ENCODE data around the gene WDR91.
"Not testable (repeated sequence)": the region's sequence is repeated elsewhere in the genome, so short reads cannot be mapped to it uniquely, and the experiment has no call there.

The WDR91 gene

DNA sequence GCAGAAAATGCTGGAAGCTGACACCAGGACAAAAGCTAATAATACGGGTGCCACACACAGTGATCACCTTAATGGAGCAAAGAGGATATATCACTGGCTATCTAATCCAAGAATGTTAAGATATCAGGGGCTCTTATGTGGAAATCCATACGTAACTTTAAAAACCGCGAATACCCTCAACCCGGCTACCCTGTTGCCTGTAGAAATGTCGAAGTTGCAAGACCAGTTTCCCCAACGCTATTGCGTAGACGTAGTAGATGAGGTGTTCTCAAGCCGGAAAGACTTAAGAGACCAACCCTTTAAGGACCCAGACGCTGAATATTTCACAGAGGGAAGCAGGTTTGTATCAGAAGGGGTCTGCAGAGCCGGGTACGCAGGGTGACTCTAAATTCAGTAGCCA, 33.0 kb downstream of the WDR91 start:
- no peak for FAIRE-seq

DNA sequence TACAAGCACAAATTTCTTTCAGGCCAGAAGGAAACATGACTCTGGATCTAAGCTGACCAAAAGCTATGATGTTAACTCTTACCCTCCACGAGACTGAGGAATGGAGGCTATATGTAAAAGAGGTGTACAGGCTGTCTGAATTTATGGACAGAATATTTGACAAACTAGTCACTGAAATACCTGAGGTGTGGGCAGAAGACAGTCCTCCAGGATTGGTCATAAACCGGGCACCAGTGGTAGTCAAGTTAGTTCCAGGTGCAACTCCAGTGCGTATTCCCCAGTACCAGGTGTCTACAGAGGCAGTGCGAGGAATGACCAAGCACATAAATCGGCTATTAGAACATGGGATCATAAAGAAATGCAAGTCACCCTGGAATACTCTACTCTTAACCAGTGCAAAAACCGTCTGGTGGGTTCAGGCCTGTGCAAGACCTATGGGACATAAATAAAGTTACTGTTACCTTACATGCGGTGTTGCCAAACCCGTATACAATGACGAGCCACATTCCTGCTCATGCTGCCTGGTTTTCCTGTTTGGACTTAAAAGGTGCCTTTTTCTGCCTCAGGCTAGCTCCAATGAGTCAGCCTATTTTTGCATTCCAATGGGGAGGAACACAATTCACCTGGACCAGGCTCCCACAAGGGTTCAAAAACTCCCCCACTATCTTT, 34.2 kb downstream of the WDR91 start:
- FAIRE-seq, result no peak

DNA sequence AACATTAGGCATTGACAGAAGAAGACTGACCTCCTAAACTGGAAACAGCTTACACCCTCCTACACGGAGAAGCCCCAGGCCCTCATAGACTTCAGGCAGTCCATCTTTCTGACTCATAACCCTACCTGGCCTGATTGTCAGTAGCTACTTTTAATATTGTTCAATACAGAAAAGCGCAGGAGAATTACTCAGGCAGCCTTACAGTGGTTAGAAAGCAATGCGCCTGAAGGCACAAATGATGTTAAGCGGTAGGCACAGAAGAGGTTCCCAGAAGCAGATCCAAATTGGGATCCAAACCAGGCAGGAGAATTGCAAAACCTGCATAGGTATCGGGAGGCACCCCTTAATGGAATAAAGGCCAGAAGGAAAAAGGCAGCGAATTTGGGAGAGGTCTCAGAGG, 35.4 kb downstream of the WDR91 start:
- no peak for FAIRE-seq

- FAIRE-seq, result no peak
These were observed 36.4 kb downstream of the WDR91 start for GRCh38 chr7:135174941-135175340.

DNA sequence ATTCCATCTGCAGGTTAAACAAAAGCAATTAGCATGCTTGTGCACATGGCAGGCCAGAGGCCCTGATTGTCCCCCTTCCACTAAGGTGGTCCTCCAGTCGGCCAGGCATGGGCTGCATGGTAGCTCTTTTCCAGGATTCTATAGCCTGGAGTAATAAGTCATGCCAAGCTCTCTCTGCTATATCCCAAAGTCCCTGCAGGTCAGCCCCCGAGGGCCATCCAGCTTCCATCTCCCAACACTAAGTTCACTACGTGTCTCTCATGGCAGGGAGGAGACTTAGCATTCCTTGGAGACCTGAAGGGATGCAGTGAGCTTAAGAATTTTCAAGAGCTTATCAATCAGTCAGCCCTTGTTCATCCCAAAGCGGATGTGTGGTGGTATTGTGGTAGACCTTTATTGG, 37.4 kb downstream of the WDR91 start:
- not testable (repeated sequence) for FAIRE-seq

DNA sequence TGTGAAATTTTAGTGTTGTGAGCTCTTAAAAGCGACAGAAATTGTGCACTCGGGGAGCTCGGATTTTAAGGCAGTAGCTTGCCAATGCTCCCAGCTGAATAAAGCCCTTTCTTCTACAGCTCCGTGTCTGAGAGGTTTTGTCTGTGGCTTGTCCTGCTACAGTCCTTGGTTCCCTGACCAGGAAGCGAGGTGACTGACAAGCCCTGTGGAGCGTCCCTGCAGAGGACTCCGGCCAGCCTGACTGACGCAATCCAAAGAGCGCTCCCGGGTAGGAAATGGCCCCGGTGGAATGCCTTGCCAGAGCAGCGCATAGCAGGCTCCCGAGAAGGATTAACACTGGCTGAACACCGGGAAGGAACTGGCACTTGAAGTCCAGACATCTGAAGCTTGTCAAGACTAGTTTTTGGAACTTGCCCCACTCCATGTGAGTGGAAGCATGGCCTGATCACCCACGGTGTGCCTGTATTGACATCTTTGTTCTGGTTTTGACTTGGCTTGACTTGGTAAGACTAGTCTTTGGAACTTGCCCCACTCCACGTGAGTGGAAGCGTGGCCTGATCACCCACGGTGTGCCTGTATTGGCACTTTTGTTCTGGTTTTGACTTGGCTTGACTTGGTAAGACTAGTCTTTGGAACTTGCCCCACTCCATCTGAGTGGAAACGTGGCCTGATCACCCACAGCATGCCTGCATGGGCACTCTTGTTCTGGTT, 39.6 kb downstream of the WDR91 start:
- FAIRE-seq, result not testable (repeated sequence)

GRCh38 chr7:135170998-135171481, 40.3 kb downstream of the WDR91 start:
- not testable (repeated sequence) for FAIRE-seq

DNA sequence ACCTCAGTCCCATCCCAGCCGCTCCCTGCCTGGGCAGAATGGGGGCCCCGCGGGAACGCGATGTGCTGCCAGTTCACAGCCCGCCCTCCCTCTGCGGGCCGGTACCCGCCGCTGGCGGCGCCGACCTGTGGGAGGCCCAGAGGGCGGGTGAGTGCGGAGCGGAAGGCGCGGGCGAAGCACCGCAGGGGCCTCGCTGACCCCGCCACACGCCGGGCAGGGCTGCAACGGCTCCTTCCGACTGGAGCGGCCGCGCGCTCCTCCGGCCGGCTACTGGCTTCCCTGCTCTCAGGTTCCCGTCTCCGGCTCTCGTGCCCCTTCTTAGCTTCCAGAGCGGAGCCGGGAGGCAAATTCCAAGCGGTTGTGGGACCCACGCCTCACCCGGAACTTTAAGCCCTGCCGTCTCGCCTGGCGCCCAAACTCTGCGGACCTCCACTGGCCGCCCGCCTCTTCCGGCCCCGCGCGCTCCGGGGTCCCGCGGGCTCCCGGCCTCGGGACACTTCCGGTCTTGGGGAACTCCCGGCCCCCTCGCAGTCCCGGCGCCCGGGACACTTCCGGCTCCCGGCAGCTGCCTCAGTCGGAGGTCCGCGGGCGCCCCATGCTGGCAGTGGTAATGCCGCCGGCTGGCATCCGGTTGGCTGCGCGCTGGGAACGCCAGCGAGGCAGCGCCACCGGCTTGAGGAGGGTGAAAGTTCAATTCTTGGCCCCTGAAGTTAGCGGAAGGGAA, 40.9 kb downstream of the WDR91 start, which contains the start of gene CYREN:
TSS of gene CYREN (minus strand) at position 434 of the 724 bp plus-strand sequence. CDS start 1,785 bp downstream, outside the sequence.
- no peak for FAIRE-seq

GRCh38 chr7:135169964-135170273, 41.4 kb downstream of the WDR91 start:
- no peak for FAIRE-seq

DNA sequence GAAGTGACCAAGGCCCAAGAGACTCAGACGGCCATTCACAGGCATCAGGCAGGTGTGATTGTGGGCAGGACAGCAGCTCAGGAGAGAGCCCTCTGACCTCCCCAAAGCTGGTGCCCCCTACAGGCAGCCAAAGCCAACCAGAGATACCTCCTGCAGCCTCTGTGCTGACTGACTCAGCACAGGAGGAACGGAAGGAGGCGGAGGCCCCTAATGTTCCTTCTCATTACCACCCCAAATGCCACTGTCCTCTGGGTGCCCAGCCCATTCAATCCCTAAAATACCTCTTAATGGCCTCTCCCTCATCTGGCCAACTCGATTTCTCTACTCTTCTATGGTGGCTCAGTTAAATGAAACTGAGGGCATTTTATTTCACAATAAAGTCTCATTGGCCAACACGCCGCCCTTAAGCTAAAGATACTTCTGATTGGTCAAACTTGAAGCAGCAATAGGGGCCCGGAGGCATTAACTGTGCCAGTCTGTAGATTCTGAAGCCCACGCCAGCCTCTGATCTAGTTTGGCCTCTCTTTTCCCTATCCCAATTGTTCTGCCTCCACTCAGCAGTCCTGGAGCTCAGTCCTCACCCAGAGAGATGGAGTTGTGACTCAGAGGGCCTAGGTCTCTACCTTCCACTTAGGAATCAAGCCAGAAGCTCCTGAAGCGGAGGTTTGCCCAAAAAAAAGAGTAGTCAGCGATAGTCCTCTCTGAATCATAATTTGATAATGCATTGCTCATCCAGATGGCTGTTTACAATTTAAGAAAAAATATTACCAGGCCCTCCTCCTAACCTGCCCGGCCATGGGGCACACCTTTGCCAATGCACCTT, 42.0 kb downstream of the WDR91 start:
- no peak for FAIRE-seq

GRCh38 chr7:135168489-135169140, 42.7 kb downstream of the WDR91 start:
- no peak for FAIRE-seq

DNA sequence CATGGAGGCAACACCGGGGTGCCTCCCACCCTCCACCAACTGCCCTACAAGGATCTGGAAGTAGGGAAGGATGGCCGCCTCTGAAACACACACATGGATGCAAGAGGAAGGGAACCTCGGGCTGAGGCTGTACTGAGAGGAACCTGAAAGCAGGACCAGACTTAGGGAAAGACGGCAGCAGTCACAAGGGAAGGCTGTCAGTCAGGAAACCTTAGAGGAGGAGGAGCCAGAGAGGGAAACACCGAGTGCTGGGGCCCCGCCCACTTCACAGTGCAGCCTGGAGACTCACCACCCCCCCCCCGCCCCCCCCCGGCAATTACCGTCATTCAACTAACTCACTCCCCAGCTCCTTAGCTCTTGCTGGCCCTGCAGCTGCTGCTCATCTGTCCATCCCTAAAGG, 43.3 kb downstream of the WDR91 start:
- FAIRE-seq, result no peak

DNA sequence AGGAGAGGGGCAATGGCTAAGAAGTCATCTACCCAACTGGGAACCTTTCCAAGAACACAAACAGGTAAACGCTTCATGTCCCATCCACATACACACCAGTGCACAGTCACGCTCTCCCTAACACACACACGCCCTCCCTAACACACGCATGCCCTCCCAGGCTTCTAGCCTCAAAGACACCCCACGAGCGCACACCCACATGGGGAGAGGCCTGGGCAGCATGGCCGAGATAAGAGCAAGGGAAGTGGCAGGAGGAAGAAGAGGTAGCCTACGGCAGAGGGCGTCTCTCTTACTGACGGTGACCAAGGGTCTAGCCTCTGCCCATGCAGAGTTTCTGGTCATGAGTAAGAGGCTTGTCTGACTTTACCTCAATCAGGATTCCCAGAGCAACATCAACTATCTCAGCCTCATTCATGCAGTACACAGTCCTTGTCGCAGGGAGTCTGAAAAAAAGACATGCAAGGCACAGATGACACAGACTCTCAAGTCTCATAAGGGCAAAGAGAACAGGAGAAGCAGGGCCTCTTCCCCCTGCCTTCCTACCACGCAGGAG, 43.9 kb downstream of the WDR91 start:
- FAIRE-seq, result no peak

GRCh38 chr7:135166338-135166990, 44.9 kb downstream of the WDR91 start:
- no peak for FAIRE-seq

DNA sequence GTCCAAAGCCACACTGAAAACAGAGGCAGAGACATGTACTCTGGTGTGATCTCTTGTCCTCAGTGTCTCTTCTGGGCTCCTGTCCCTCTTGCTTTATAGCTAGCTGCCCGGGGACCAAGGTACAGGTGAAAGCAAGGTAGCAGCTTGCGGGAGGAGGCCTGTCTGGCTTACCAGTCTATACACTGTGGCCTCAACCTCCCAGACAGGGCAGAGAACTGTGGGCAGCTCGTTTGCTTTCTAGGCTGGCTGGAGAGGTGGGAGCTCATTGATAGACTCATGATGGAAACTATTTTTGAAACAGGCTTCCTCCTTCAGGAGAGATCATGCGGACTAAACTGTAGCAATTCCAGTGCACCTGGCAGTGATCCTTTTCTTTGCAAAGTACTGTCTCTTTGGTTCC, 45.5 kb downstream of the WDR91 start:
- FAIRE-seq, result no peak

GRCh38 chr7:135164357-135165061, 46.8 kb downstream of the WDR91 start:
- no peak for FAIRE-seq

DNA sequence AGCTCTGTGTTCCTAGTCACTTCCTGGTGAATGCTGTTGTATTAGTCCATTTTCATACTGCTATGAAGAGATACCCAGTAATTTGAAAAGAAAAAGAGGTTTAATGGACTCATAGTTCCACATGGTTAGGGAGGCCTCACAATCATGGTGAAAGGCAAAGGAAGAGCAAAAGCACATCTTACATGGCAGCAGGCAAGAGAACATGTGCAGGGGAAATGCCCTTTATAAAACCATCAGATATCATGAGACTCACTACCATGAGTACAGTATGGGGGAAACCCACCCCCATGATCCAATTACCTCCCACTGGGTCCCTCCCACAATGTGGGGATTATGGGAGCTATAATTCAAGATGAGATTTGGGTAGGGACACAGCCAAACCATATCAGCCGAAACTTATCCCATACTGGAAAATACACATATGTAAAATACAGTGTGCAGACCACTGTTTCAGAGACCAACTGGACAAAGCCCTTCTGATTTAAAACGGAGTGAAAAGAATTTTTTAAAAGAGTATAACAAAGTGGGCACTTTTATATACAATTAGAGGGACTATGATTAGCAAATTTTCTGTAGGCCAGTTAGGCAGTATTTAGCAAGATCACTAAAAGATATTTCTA, 48.8 kb downstream of the WDR91 start:
- no peak for FAIRE-seq

DNA sequence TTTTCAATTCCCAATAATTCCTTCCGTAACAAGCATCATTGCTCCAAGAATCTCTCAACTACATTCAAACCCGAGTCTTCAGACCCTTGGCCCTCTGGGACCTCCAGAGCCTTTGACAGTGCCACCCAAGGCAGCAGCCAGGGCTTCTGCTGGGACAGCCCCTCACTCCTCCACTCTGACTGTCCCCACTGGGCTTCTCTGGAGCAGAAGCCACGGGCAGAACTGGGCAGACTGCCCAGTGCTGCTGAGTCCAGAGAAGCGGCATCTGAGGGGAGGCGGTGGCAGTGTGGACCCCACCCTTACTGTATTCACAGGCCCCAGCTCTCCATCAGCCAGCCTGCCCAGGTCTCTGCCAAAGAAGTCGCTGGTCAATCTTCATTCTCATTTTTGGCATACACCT, 49.7 kb downstream of the WDR91 start:
- no peak for FAIRE-seq

DNA sequence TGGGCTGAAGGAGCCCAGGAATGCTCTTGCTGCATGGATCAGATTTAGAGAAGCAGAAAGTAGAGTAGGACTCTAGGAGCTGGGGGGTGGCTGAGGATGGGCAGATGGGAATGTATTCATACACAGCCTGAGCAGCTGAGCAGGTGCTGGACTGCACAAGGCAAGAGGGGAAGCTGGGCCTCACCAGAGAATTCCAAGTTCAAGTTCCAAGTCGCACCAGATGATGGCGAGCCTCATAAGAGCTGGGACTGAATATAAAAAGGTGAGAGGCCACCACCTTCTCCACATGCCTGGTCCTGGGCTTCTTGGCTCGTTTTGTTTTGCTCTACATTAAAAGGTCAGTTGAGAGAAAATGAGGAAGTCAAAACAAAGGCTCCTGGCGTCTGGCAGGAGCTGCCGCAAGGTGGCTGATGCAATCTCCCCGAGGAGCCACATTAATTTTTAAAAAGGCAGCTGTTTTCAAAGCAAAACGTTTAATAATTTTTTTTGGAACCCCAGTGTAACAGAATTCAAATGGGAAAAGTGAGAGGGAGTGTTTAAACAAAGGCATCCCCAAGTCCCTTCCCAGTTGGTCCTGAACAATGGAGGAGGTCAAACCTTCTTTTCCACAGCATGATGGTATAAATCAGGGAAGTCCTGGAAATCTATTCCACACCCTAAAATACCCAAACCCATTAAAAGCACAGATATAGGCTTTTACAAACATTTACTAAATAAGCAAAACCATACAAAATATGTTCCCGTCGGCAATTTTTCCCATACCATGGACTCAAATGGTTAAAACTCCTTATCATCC, 50.3 kb downstream of the WDR91 start:
- FAIRE-seq, result no peak
